Osteocyte (in vitro differentiated cells): Measurements from ENCODE around the gene DOCK3. TPM values are rescaled to one million over a fixed set of nuclear protein-coding genes. Genes with fewer than 3 reads are reported as not detected.

ENCODE experiments used
- DNase-seq: peaks from one replicate; pipeline ENCODE4 v3.0.0; 2021; ENCODE audit warnings: mixed read lengths; ENCODE audit not compliant: unreplicated experiment; ENCODE audit errors: extremely low spot score
- H3K27ac Mint-ChIP-seq: one replicate; pipeline ENCODE4 v1.8.0; 2021; ENCODE audit warnings: mild to moderate bottlenecking, mixed read lengths; ENCODE audit not compliant: unreplicated experiment
- H3K27me3 Mint-ChIP-seq: one replicate; pipeline ENCODE4 v1.8.0; 2021; ENCODE audit warnings: mixed read lengths; ENCODE audit not compliant: unreplicated experiment
- H3K36me3 Mint-ChIP-seq: one replicate; pipeline ENCODE4 v1.8.0; 2021; ENCODE audit warnings: mixed read lengths; ENCODE audit not compliant: unreplicated experiment
- H3K4me1 Mint-ChIP-seq: one replicate; pipeline ENCODE4 v1.8.0; 2021; ENCODE audit warnings: mixed read lengths; ENCODE audit not compliant: unreplicated experiment
- H3K4me3 Mint-ChIP-seq: one replicate; pipeline ENCODE4 v1.8.0; 2021; ENCODE audit warnings: mild to moderate bottlenecking, moderate library complexity, mixed read lengths; ENCODE audit not compliant: unreplicated experiment
- H3K9me3 Mint-ChIP-seq: one replicate; pipeline ENCODE4 v1.8.0; 2021; ENCODE audit warnings: mixed read lengths; ENCODE audit not compliant: unreplicated experiment
- CTCF ChIP-seq: fragments of 200-600 bp; sonication (generic); IDR thresholded peaks from 2 replicates; pipeline ENCODE4 v1.5.0; 2021; ENCODE audit warnings: antibody characterized with exemption, mild to moderate bottlenecking, moderate library complexity
- microRNA-seq: library from miRNA; unstranded; fragments of <30 nt; microRNA quantifications from one replicate; pipeline ENCODE4 v1.1.0, GENCODE V29; 2020; ENCODE audit not compliant: unreplicated experiment
- total RNA-seq: library from RNA; stranded (reverse); gene quantifications from 2 replicates; pipeline ENCODE4 v1.2.1, GENCODE V29; 2021

The DOCK3 gene
- total RNA-seq, 1 donor from 2014 or later = 0.24 TPM

GRCh38 chr3:51429138-51429537 is 754.4 kb downstream of the DOCK3 start:
- DNase-seq = no peak
- Mint-ChIP-seq H3K27me3 (no peaks in the 10 kb centered on the region), H3K4me3 (no peak overlapping the region), H3K27ac (no peak overlapping the region), H3K36me3 (peaks cover 23% of the 10 kb centered on the region), H3K9me3 (no peaks in the 10 kb centered on the region), H3K4me1 (peaks cover 14% of the 10 kb centered on the region)
- TF ChIP-seq CTCF = no peak

Small RNAs within 50 kb of the gene (microRNA-seq; reads per million reads assigned to microRNA genes)
- 12.6 reads per million, percentile 19 among the genes with 10 or more reads in this experiment for gene MIR4787

Other genes starting within 250 kb of the DOCK3 start
- 0.13 and 0.27 TPM in 2 replicates for gene CACNA2D2, start 171.3 kb upstream of the DOCK3 start, total RNA-seq
- 2.2 and 3.9 TPM in 2 replicates for gene C3orf18, start 107.2 kb upstream of the DOCK3 start, total RNA-seq
- gene HEMK1, start 105.4 kb upstream of the DOCK3 start, total RNA-seq = 19.9 and 23.1 TPM in 2 replicates
- gene CISH, start 63.2 kb upstream of the DOCK3 start, total RNA-seq = 1.7 and 2.4 TPM in 2 replicates
- 24.8 and 31.9 TPM in 2 replicates for gene MAPKAPK3, start 57.8 kb upstream of the DOCK3 start, total RNA-seq